Brain microvascular endothelial cell (primary cell): ENCODE data around the gene AFAP1L2.

Source experiments
- DNase-seq: peaks from one replicate; pipeline ENCODE4 v3.0.0-alpha.2; 2020
- H3K27ac ChIP-seq: fragments of 250-450 bp; sonication (Bioruptor Pico); 2 replicates; pipeline ENCODE4 v1.5.1; 2020; ENCODE audit warnings: mild to moderate bottlenecking, moderate library complexity
- H3K27me3 ChIP-seq: fragments of 250-450 bp; sonication (Bioruptor Pico); replicated peaks from 2 replicates; pipeline ENCODE4 v1.5.1; 2020; ENCODE audit warnings: mild to moderate bottlenecking
- H3K36me3 ChIP-seq: fragments of 250-450 bp; sonication (Bioruptor Pico); replicated peaks from 2 replicates; pipeline ENCODE4 v1.5.1; 2020; ENCODE audit warnings: mild to moderate bottlenecking
- H3K4me3 ChIP-seq: 2 replicates; pipeline ENCODE4 v1.5.1; 2011; ENCODE audit warnings: low read depth, mild to moderate bottlenecking, control low read depth, low read length, moderate library complexity
- CTCF ChIP-seq: IDR thresholded peaks from 2 replicates; pipeline ENCODE4 v1.5.1; 2011; ENCODE audit warnings: low read depth, mild to moderate bottlenecking, moderate library complexity, low read length, control low read depth, inconsistent platforms; ENCODE audit errors: missing control alignments
- in situ Hi-C: cut with HindIII; loops from 2 replicates; pipeline ENCODE4 v1.10.0; 2017; ENCODE audit warnings: low sequenced_read_pairs, low pct_ligation_motif_present

AFAP1L2 gene

GRCh38 chr10:114279901-114280644 lies 124.2 kb downstream of the AFAP1L2 start:
- Histone ChIP-seq H3K27me3 (peaks cover 24% of the 10 kb centered on the region), H3K27ac (no peak overlapping the region), H3K4me3 (no peak overlapping the region), H3K36me3 (no peaks in the 10 kb centered on the region)
- no peak for DNase-seq
- in situ Hi-C loops, result no loop called here
- no peak for TF ChIP-seq CTCF

GRCh38 chr10:114279289-114279688 lies 125.0 kb downstream of the AFAP1L2 start:
- in situ Hi-C loops, result no loop called here
- no peaks in the 10 kb centered on the region for H3K36me3 ChIP-seq
- TF ChIP-seq CTCF, result no peak

GRCh38 chr10:114278884-114279191 lies 125.5 kb downstream of the AFAP1L2 start:
- in situ Hi-C loops, result no loop called here
- H3K36me3 ChIP-seq, result no peaks in the 10 kb centered on the region
- no peak for DNase-seq

More at GRCh38 chr10:114279289-114279688, 125.0 kb downstream of the AFAP1L2 start:
- Histone ChIP-seq H3K4me3 (no peak overlapping the region), H3K27me3 (peaks cover 24% of the 10 kb centered on the region), H3K27ac (no peak overlapping the region)
- no peak for DNase-seq

DNA sequence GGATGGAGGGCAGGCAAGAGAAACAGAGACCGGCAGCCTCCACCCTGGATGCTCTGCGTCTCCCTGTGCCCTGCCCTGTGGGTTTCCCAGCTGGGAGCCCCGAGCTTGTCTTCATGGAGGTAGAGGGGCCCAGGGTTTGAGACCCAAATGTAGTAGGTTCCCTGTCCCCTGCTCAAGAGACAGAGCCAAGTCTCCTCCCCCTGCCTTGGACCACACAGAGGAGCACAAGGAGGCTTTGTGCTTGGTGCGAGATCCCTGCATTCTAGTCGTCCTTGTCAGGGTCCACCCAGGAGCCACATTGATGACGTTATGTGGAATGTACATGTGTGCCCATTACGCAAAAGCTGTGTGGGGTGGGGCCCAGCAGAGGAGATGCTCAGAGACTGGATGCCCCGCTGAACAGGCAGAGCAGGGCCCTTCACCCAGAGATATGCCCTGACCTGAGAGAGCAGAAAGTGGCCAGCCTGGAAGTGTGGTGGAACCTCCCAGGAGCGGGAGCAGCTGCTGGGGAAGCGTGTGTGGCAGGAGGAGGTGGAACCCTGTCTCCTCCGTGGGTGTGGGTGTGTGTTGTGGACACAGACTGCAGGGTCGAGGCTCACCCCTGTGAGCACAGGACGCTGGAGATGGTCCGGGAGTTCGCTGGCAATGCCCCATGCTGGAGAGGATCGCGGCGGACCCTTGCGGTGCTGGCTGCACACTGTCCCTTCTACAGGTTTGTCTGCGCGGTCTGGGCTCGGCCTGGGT lies 126.0 kb downstream of the AFAP1L2 start:
- Histone ChIP-seq H3K36me3 (no peaks in the 10 kb centered on the region), H3K4me3 (no peak overlapping the region), H3K27me3 (peaks cover 24% of the 10 kb centered on the region), H3K27ac (no peak overlapping the region)
- TF ChIP-seq CTCF, result no peak
- DNase-seq, result no peak
- in situ Hi-C loops, result no loop called here

More at GRCh38 chr10:114278884-114279191, 125.5 kb downstream of the AFAP1L2 start:
- Histone ChIP-seq H3K27ac (no peak overlapping the region), H3K27me3 (peaks cover 24% of the 10 kb centered on the region), H3K4me3 (no peak overlapping the region)
- TF ChIP-seq CTCF, result no peak

DNA sequence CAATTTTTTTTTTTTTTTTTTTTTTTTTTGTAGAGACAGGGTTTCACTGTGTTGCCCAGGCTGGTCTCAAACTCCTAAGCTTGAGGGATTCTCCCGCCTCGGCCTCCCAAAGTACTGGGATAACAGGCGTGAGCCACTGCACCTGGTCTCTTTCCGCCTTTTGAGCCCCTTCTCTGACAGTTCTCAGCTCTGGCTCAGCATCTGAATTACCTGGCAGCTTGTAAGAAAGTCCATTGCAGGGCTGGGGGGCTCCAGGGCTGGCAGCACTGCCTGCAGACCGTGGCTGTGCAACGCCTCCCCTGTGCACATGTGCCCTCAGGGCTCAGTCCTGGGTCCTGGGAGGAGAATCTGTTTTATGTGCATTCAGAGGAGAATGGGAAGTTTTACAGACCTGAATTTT lies 127.6 kb downstream of the AFAP1L2 start:
- Histone ChIP-seq H3K27ac (no peak overlapping the region), H3K36me3 (no peaks in the 10 kb centered on the region), H3K4me3 (no peak overlapping the region), H3K27me3 (peaks cover 24% of the 10 kb centered on the region)
- DNase-seq, result no peak
- in situ Hi-C loops, result no loop called here
- no peak for TF ChIP-seq CTCF
